Type B pancreatic cell (in vitro differentiated cells): ENCODE measurements around the gene MEGF11. TPM values are rescaled to one million over a fixed set of nuclear protein-coding genes. Genes with fewer than 3 reads are reported as not detected.

Experiments
- DNase-seq: peaks from one replicate; pipeline ENCODE4 v3.0.0; 2021; ENCODE audit warnings: mixed read lengths; ENCODE audit not compliant: unreplicated experiment; ENCODE audit errors: extremely low spot score
- H3K27ac Mint-ChIP-seq: 2 replicates; pipeline ENCODE4 v1.8.0; 2021; ENCODE audit warnings: mild to moderate bottlenecking, mixed read lengths
- H3K27me3 Mint-ChIP-seq: 2 replicates; pipeline ENCODE4 v1.8.0; 2021; ENCODE audit warnings: mixed read lengths
- H3K36me3 Mint-ChIP-seq: 2 replicates; pipeline ENCODE4 v1.8.0; 2021; ENCODE audit warnings: mixed read lengths
- H3K4me1 Mint-ChIP-seq: one replicate; pipeline ENCODE4 v1.8.0; 2021; ENCODE audit warnings: mixed read lengths; ENCODE audit not compliant: unreplicated experiment
- H3K4me3 Mint-ChIP-seq: 2 replicates; pipeline ENCODE4 v1.8.0; 2021; ENCODE audit warnings: mild to moderate bottlenecking, mixed read lengths
- H3K9me3 Mint-ChIP-seq: 2 replicates; pipeline ENCODE4 v1.8.0; 2021; ENCODE audit warnings: mixed read lengths
- total RNA-seq: library from RNA; stranded (reverse); gene quantifications from 2 replicates; pipeline ENCODE4 v1.2.1, GENCODE V29; 2021; ENCODE audit warnings: low replicate concordance
- TF ChIP-seq, protein P1 (sequence below): fragments of 200-600 bp; sonication (generic); conservative IDR thresholded peaks from 2 replicates; pipeline ENCODE4 v1.5.0; 2021; ENCODE audit warnings: antibody characterized with exemption, mild to moderate bottlenecking

The MEGF11 gene
- total RNA-seq, 1 donor from 2014 or later, result 3.3 TPM

DNA sequence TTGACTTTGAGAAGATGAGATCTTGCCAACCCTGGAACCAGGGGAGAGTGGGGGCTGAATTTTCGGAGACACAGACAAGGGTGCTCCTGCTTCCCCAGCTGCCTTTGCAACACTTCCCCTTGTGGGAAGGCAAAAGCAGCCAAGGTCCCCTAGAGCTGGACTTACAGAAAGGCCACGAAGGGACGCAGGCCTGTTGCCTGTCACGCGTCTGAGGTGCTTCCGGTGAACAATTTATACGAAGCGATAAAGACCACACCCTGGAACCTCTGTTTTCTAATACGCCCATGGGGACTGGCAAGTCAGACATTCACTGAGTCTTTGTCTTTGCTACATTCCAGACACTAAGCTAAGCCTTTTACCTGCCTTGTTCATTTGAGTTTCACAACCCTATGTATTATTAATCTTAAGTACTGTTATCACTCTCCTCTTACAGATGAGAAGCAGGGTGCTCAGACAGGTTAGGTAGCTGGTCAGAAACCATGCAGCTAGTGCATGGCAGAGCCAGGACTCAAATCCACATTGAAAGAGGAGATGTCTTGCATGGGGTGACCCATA is 13.2 kb downstream of the MEGF11 start:
- Mint-ChIP-seq H3K4me1 (no peaks in the 10 kb centered on the region), H3K27ac (no peak overlapping the region), H3K36me3 (no peaks in the 10 kb centered on the region), H3K27me3 (peaks cover 52% of the 10 kb centered on the region), H3K4me3 (no peak overlapping the region), H3K9me3 (no peaks in the 10 kb centered on the region)
- no peak for DNase-seq
- TF ChIP-seq, protein P1, sequence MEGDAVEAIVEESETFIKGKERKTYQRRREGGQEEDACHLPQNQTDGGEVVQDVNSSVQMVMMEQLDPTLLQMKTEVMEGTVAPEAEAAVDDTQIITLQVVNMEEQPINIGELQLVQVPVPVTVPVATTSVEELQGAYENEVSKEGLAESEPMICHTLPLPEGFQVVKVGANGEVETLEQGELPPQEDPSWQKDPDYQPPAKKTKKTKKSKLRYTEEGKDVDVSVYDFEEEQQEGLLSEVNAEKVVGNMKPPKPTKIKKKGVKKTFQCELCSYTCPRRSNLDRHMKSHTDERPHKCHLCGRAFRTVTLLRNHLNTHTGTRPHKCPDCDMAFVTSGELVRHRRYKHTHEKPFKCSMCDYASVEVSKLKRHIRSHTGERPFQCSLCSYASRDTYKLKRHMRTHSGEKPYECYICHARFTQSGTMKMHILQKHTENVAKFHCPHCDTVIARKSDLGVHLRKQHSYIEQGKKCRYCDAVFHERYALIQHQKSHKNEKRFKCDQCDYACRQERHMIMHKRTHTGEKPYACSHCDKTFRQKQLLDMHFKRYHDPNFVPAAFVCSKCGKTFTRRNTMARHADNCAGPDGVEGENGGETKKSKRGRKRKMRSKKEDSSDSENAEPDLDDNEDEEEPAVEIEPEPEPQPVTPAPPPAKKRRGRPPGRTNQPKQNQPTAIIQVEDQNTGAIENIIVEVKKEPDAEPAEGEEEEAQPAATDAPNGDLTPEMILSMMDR, result no peak

DNA sequence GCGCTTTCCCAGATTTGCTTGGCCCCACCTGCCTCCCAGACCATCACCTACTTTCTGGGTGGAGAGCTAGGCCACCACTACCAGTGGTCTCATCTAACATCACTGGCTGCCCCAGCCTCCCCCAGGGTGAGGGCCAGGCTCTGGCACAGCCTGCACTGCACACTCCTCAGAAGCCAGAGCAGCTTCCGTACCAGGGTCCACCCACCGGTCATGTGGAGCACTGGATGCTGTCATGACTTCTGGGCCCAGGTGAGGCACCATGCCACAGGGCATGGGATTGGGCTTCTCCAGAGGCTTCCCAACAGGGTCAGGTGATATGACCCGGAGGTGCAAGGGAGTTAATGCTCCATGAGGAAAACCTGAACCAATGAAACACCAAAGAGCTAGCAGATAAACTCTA is 14.0 kb downstream of the MEGF11 start:
- no peaks in the 10 kb centered on the region for H3K36me3 Mint-ChIP-seq
- peaks cover 49% of the 10 kb centered on the region for H3K27me3 Mint-ChIP-seq
- no peaks in the 10 kb centered on the region for H3K9me3 Mint-ChIP-seq
- TF ChIP-seq, protein P1, result no peak
- DNase-seq, result no peak
- no peak overlapping the region for H3K4me3 Mint-ChIP-seq
- H3K4me1 Mint-ChIP-seq, result no peaks in the 10 kb centered on the region
- no peak overlapping the region for H3K27ac Mint-ChIP-seq

GRCh38 chr15:66238318-66238717 is 15.2 kb downstream of the MEGF11 start:
- Mint-ChIP-seq H3K4me3 (no peak overlapping the region), H3K4me1 (no peaks in the 10 kb centered on the region), H3K27ac (no peak overlapping the region), H3K27me3 (peaks cover 43% of the 10 kb centered on the region), H3K9me3 (no peaks in the 10 kb centered on the region), H3K36me3 (no peaks in the 10 kb centered on the region)
- no peak for DNase-seq
- TF ChIP-seq, protein P1, result no peak

GRCh38 chr15:66237513-66238235 is 15.9 kb downstream of the MEGF11 start:
- no peaks in the 10 kb centered on the region for H3K36me3 Mint-ChIP-seq
- no peaks in the 10 kb centered on the region for H3K9me3 Mint-ChIP-seq
- TF ChIP-seq, protein P1, result no peak
- no peak for DNase-seq
- H3K4me3 Mint-ChIP-seq, result no peak overlapping the region
- H3K27me3 Mint-ChIP-seq, result peaks cover 37% of the 10 kb centered on the region
- no peaks in the 10 kb centered on the region for H3K4me1 Mint-ChIP-seq
- H3K27ac Mint-ChIP-seq, result no peak overlapping the region

DNA sequence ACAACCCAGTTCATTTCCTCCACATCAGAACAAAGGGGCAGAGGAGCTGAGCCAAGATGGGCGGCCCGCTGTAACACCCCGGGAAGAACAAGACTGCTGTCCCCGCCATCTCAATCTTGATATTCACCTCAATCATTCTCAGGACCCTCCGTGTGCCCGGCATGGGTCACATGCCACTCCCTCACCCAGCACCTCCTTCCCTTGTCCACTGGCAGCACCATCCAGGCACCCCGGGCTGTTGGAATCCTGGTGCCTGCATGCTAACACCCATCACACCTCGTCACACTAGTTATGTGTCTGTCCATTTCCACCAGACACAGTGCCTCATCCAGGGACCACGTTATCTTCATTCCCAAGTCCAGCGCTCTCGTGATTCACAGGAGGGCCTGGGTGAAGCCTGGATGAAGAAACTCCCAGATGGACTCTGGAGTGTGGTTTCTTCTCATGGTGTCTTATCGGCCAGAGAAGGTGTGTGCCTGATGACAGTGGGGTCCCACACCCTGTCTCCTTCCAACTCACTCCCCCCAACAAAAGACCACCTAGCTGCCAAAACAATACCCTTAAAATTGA is 16.7 kb downstream of the MEGF11 start:
- DNase-seq, result no peak
- Mint-ChIP-seq H3K36me3 (no peaks in the 10 kb centered on the region), H3K27ac (no peak overlapping the region), H3K27me3 (peaks cover 37% of the 10 kb centered on the region), H3K9me3 (no peaks in the 10 kb centered on the region), H3K4me1 (no peaks in the 10 kb centered on the region), H3K4me3 (no peak overlapping the region)
- TF ChIP-seq, protein P1, result no peak
